Measurements from ENCODE around the gene GPX5. TPM values are rescaled to one million over a fixed set of nuclear protein-coding genes. Genes with fewer than 3 reads are reported as not detected.
"Not testable (repeated sequence)": the region's sequence is repeated elsewhere in the genome, so short reads cannot be mapped to it uniquely, and the experiment has no call there.

Gene GPX5
- total RNA-seq, 3 donors from 2014 or later (not counting 1 experiment from before 2014, with no cell fraction given) = not detected

GRCh38 chr6:28501259-28501658, 24.4 kb upstream of the GPX5 start:
- no peaks in the 10 kb centered on the region for H3K4me1 Mint-ChIP-seq

GRCh38 chr6:28502136-28502535, 23.5 kb upstream of the GPX5 start:
- 96% methylated on average over 35 of the region's 35 CpGs for WGBS (ENCODE audit: insufficient coverage)
- H3K27me3 ChIP-seq (ENCODE audit: control insufficient read depth, insufficient read depth, low read length); intact Hi-C loops (cut with micrococcal nuclease); ATAC-seq; H3K9me3 ChIP-seq (ENCODE audit: control insufficient read depth, insufficient read depth, low read length); H3K4me1 ChIP-seq (ENCODE audit: control insufficient read depth, insufficient read depth, low read length); H3K27ac Mint-ChIP-seq; DNase-seq; H3K27ac ChIP-seq (ENCODE audit: low read length); H3K4me3 ChIP-seq (ENCODE audit: low read length); H3K36me3 ChIP-seq (ENCODE audit: control insufficient read depth, insufficient read depth, low read length); H3K4me1 Mint-ChIP-seq; H3K9me3 Mint-ChIP-seq; H3K36me3 Mint-ChIP-seq; H3K4me3 Mint-ChIP-seq: not testable (repeated sequence)
- peaks cover 11 to 20% of the 10 kb centered on the region in 2 donors for H3K27me3 Mint-ChIP-seq (ENCODE audit: low read depth in 2 of 2)

More at GRCh38 chr6:28501259-28501658, 24.4 kb upstream of the GPX5 start:
- H3K9me3 ChIP-seq (ENCODE audit: control insufficient read depth, insufficient read depth, low read length) = no peaks in the 10 kb centered on the region
- H3K9me3 Mint-ChIP-seq = no peaks in the 10 kb centered on the region
- no peaks in the 10 kb centered on the region for H3K4me1 ChIP-seq (ENCODE audit: control insufficient read depth, insufficient read depth, low read length)
- no peaks in the 10 kb centered on the region for H3K36me3 Mint-ChIP-seq
- H3K4me3 Mint-ChIP-seq = no peak overlapping the region
- no peak for TF ChIP-seq CTCF (IDR thresholded peaks at IDR 0.05)
- WGBS (ENCODE audit: insufficient coverage) = 96% methylated on average over 5 of the region's 6 CpGs
- intact Hi-C loops (cut with micrococcal nuclease) = no loop called here
- H3K4me3 ChIP-seq (ENCODE audit: low read length) = no peak overlapping the region
- no peak overlapping the region for H3K27ac ChIP-seq (ENCODE audit: low read length)
- DNase-seq (no peak), ATAC-seq (no peak)
- H3K36me3 ChIP-seq (ENCODE audit: control insufficient read depth, insufficient read depth, low read length) = no peaks in the 10 kb centered on the region
- no peak overlapping the region for H3K27ac Mint-ChIP-seq
- H3K27me3 Mint-ChIP-seq (ENCODE audit: low read depth in 2 of 2) = peaks cover 13 to 20% of the 10 kb centered on the region in 2 donors
- H3K27me3 ChIP-seq (ENCODE audit: control insufficient read depth, insufficient read depth, low read length) = peaks cover 8% of the 10 kb centered on the region

- H3K36me3 Mint-ChIP-seq; H3K4me3 Mint-ChIP-seq; H3K27ac ChIP-seq (ENCODE audit: low read length); H3K36me3 ChIP-seq (ENCODE audit: control insufficient read depth, insufficient read depth, low read length); H3K4me1 ChIP-seq (ENCODE audit: control insufficient read depth, insufficient read depth, low read length); H3K4me1 Mint-ChIP-seq; DNase-seq; H3K9me3 ChIP-seq (ENCODE audit: control insufficient read depth, insufficient read depth, low read length); H3K9me3 Mint-ChIP-seq; intact Hi-C loops (cut with micrococcal nuclease); H3K4me3 ChIP-seq (ENCODE audit: low read length); H3K27me3 ChIP-seq (ENCODE audit: control insufficient read depth, insufficient read depth, low read length); H3K27ac Mint-ChIP-seq; ATAC-seq: not testable (repeated sequence)
- WGBS (ENCODE audit: insufficient coverage) = 82% methylated on average over 7 of the region's 7 CpGs
- peaks cover 14 to 20% of the 10 kb centered on the region in 2 donors for H3K27me3 Mint-ChIP-seq (ENCODE audit: low read depth in 2 of 2)
These were observed 22.9 kb upstream of the GPX5 start for GRCh38 chr6:28502709-28503305.

GRCh38 chr6:28505733-28506132, 19.9 kb upstream of the GPX5 start:
- no peak for ATAC-seq
- Histone ChIP-seq H3K27ac (ENCODE audit: low read length) (no peak overlapping the region), H3K4me3 (ENCODE audit: low read length) (no peak overlapping the region), H3K9me3 (ENCODE audit: control insufficient read depth, insufficient read depth, low read length) (no peaks in the 10 kb centered on the region), H3K4me1 (ENCODE audit: control insufficient read depth, insufficient read depth, low read length) (no peaks in the 10 kb centered on the region), H3K27me3 (ENCODE audit: control insufficient read depth, insufficient read depth, low read length) (peaks cover 4% of the 10 kb centered on the region), H3K36me3 (ENCODE audit: control insufficient read depth, insufficient read depth, low read length) (no peaks in the 10 kb centered on the region)
- no peak overlapping the region for H3K27ac Mint-ChIP-seq
- intact Hi-C loops (cut with micrococcal nuclease) = no loop called here
- DNase-seq = no peak
- no peak for TF ChIP-seq CTCF (IDR thresholded peaks at IDR 0.05)
- H3K27me3 Mint-ChIP-seq (ENCODE audit: low read depth in 2 of 2) = peaks cover 11 to 27% of the 10 kb centered on the region in 2 donors
- H3K36me3 Mint-ChIP-seq = no peaks in the 10 kb centered on the region
- H3K9me3 Mint-ChIP-seq = no peaks in the 10 kb centered on the region
- no CpG with 5 or more reads among the region's 1 CpG for WGBS (ENCODE audit: insufficient coverage)
- no peak overlapping the region for H3K4me3 Mint-ChIP-seq
- H3K4me1 Mint-ChIP-seq = no peaks in the 10 kb centered on the region
